ENCODE measurements around the gene CACNA2D1. TPM values are rescaled to one million over a fixed set of nuclear protein-coding genes. Genes with fewer than 3 reads are reported as not detected.

CACNA2D1 gene
- total RNA-seq, 1 experiment from 2014 or later = 0.27 TPM

- intact Hi-C loops (cut with micrococcal nuclease) = no loop called here
- DNase-seq (ENCODE audit: low read depth, low spot score) = no peak
- BruUV-seq (replicated peaks) = no TSS peak
- RAD21 ChIA-PET (ENCODE audit: low non-redundant PET in 1 of 2, low total read pairs in 2 of 2, uncharacterized antibody in 2 of 2, unreplicated experiment in 2 of 2) = no interaction called here
- no peak overlapping the region for H3K4me3 ChIP-seq (replicated peaks in 1 of 2; ENCODE audit: low read depth in 1 of 2, low read length in 2 of 2)
- CTCF ChIA-PET = no interaction called here
- ATAC-seq = no peak
- TF ChIP-seq ELF1 (IDR thresholded peaks at IDR 0.05; ENCODE audit: borderline replicate concordance, low read depth) (no peak), ZFX (IDR thresholded peaks at IDR 0.05) (no peak), ZBTB33 (IDR thresholded peaks at IDR 0.05; ENCODE audit: extremely low read depth, insufficient replicate concordance, low read length) (no peak), ZNF274 (IDR thresholded peaks at IDR 0.05; ENCODE audit: low read depth, low read length) (no peak), CBX3 (IDR thresholded peaks at IDR 0.05; ENCODE audit: low read depth) (no peak), RAD21 (IDR thresholded peaks at IDR 0.05; ENCODE audit: low read depth) (no peak), YY1 (IDR thresholded peaks at IDR 0.05; ENCODE audit: extremely low read depth, insufficient replicate concordance, low read depth, low read length) (no peak), SP1 (IDR thresholded peaks at IDR 0.05; ENCODE audit: low read depth) (no peak)
- H4K20me1 ChIP-seq (ENCODE audit: insufficient read depth) = no peaks in the 10 kb centered on the region
- no peaks in the 10 kb centered on the region for H3K27me3 ChIP-seq (ENCODE audit: insufficient read depth, low read length)
- H3K27ac ChIP-seq (ENCODE audit: low read depth, low read length) = no peak overlapping the region
- H3K4me1 ChIP-seq (ENCODE audit: control insufficient read depth in 1 of 2, insufficient read depth in 2 of 2, low read length in 2 of 2) = no peaks in the 10 kb centered on the region
- no peak overlapping the region for H2AFZ ChIP-seq (ENCODE audit: low read depth, low read length, poor library complexity, severe bottlenecking)
- no peaks in the 10 kb centered on the region for H3K9me2 ChIP-seq (ENCODE audit: insufficient read depth)
- no peak overlapping the region for H3K4me2 ChIP-seq (ENCODE audit: low read length)
- H3K36me3 ChIP-seq (ENCODE audit: control insufficient read depth in 1 of 2, insufficient read depth in 2 of 2, low read length in 2 of 2) = no peaks in the 10 kb centered on the region
- H3K79me2 ChIP-seq (ENCODE audit: insufficient read depth, low read length) = no peaks in the 10 kb centered on the region
- H3K9me3 ChIP-seq (ENCODE audit: control insufficient read depth in 1 of 2, insufficient read depth in 1 of 2, low read depth in 1 of 2, low read length in 2 of 2) = no peaks in the 10 kb centered on the region
- H3K9ac ChIP-seq (ENCODE audit: low read length) = no peak overlapping the region
- POLR2A ChIA-PET = interaction anchor here (1.6 kb wide), 1 partner anchor 15 kb away, joined by 3 read pairs; no protein-coding TSS in a partner anchor
Measured at GRCh38 chr7:82317257-82317721, 126.3 kb downstream of the CACNA2D1 start.

- no peak for TF ChIP-seq SRF (IDR thresholded peaks at IDR 0.05; ENCODE audit: low read depth)
- no peaks in the 10 kb centered on the region for H3K27me3 ChIP-seq (ENCODE audit: insufficient read depth, low read length)
- no peaks in the 10 kb centered on the region for H3K36me3 ChIP-seq (ENCODE audit: control insufficient read depth in 1 of 2, insufficient read depth in 2 of 2, low read length in 2 of 2)
- ATAC-seq (no peak), DNase-seq (ENCODE audit: low read depth, low spot score) (no peak)
- intact Hi-C loops (cut with micrococcal nuclease) = no loop called here
- no peak overlapping the region for H3K27ac ChIP-seq (ENCODE audit: low read depth, low read length)
- no peak overlapping the region for H3K9ac ChIP-seq (ENCODE audit: low read length)
- H3K9me3 ChIP-seq (ENCODE audit: control insufficient read depth in 1 of 2, insufficient read depth in 1 of 2, low read depth in 1 of 2, low read length in 2 of 2) = no peaks in the 10 kb centered on the region
- H3K79me2 ChIP-seq (ENCODE audit: insufficient read depth, low read length) = no peaks in the 10 kb centered on the region
- H3K4me1 ChIP-seq (ENCODE audit: control insufficient read depth in 1 of 2, insufficient read depth in 2 of 2, low read length in 2 of 2) = no peaks in the 10 kb centered on the region
- ChIA-PET CTCF (no interaction called here), POLR2A (no interaction called here), RAD21 (ENCODE audit: low non-redundant PET in 1 of 2, low total read pairs in 2 of 2, uncharacterized antibody in 2 of 2, unreplicated experiment in 2 of 2) (no interaction called here)
- no peak overlapping the region for H3K4me2 ChIP-seq (ENCODE audit: low read length)
- no peaks in the 10 kb centered on the region for H4K20me1 ChIP-seq (ENCODE audit: insufficient read depth)
- H3K4me3 ChIP-seq (replicated peaks in 1 of 2; ENCODE audit: low read depth in 1 of 2, low read length in 2 of 2) = no peak overlapping the region
- BruUV-seq (replicated peaks) = no TSS peak
- no peaks in the 10 kb centered on the region for H3K9me2 ChIP-seq (ENCODE audit: insufficient read depth)
- no peak overlapping the region for H2AFZ ChIP-seq (ENCODE audit: low read depth, low read length, poor library complexity, severe bottlenecking)
Measured at GRCh38 chr7:82313269-82313668, 130.3 kb downstream of the CACNA2D1 start.

All from HCT116 (cell line).